Psoas muscle (tissue), 8 donors: Measurements from ENCODE around the gene SHF. TPM values are rescaled to one million over a fixed set of nuclear protein-coding genes. Genes with fewer than 3 reads are reported as not detected.

Source experiments
- ATAC-seq, 4 donors: fragments of 200-7000 bp; cut with Tn5 transposase; one replicate each; pipeline ENCODE4 v1.9.1; 2020; ENCODE audit warnings: moderate library complexity in 3 of 4, mild to moderate bottlenecking in 2 of 4
- DNase-seq, 2 donors: peaks; one replicate each; pipeline ENCODE4 v3.0.0-alpha.2; 2020
- H3K27ac ChIP-seq: fragments of 200-600 bp; one replicate; pipeline ENCODE4 v1.8.0; 2022
- H3K27me3 ChIP-seq, 3 donors: fragments of 200-600 bp in 1 of 3; one replicate each; pipeline versions ENCODE4 v1.6.1 to v1.8.0; 2013 to 2022; ENCODE audit warnings: low read length in 2 of 3, mild to moderate bottlenecking in 2 of 3, moderate library complexity in 1 of 3; ENCODE audit not compliant: insufficient read depth in 3 of 3
- H3K36me3 ChIP-seq, 2 donors: fragments of 200-600 bp in 1 of 2; one replicate each; pipeline versions ENCODE4 v1.6.1 to v1.8.0; 2013 to 2022; ENCODE audit warnings: low read depth in 1 of 2, mild to moderate bottlenecking in 1 of 2, moderate library complexity in 1 of 2; ENCODE audit not compliant: insufficient read depth in 1 of 2
- H3K4me1 ChIP-seq: fragments of 200-600 bp; one replicate; pipeline ENCODE4 v1.8.0; 2022
- H3K4me3 ChIP-seq: fragments of 200-600 bp; one replicate; pipeline ENCODE4 v1.8.0; 2022; ENCODE audit warnings: mild to moderate bottlenecking
- H3K9me3 ChIP-seq: fragments of 200-600 bp; one replicate; pipeline ENCODE4 v1.8.0; 2022
- CTCF ChIP-seq: fragments of 200-600 bp; IDR thresholded peaks from one replicate; pipeline ENCODE4 v1.8.0; 2022; ENCODE audit warnings: antibody characterized with exemption
- WGBS, 3 donors: extraction: QIAGEN DNeasy Blood & Tissue Kit; methylation state at CpG; one replicate each; pipeline versions ENCODE4 v1.1.6 to v1.1.7; 2013; 5-methylcytosine and 5-hydroxymethylcytosine counted together
- intact Hi-C, 2 donors: fragments of 100-400 bp; cut with DNase I; formaldehyde crosslinking; loops; one replicate each; pipeline versions ENCODE4 v1.11.0 to v1.14.2; 2022
- polyA plus RNA-seq, 3 donors: library from polyadenylated mRNA; stranded (reverse); fragments of 200-250 nt; gene quantifications; one replicate each; pipeline ENCODE4 v1.2.3, GENCODE V29; 2013
- total RNA-seq, 4 donors: library from RNA; stranded (reverse); fragmentation: NEBNext Ultra II Directional in 2 of 4; extraction: Animal tissue kit (Norgen Biotek cat#: 25700) in 2 of 4; gene quantifications; one replicate each; pipeline versions ENCODE4 v1.2.1 to v1.2.4, GENCODE V29; 2021 to 2023
- donor health status: healthy with polysubstance abuse.
- donor health status: DM: no; HTN: no; CAD: no; lungs with moderate emphysema.
- donor health status: Bipolar disorder and iron deficiency.
- donor health status: healthy.
- donor health status: DM: yes; HTN: yes; CAD: no.
- donor health status: DM: no; HTN: no; CAD: no.
- donor health status: DM: no; HTN: no; CAD: no.
- donor health status: DM: yes; HTN: yes; CAD: no.

SHF gene
- total and polyA plus RNA-seq, 7 donors = 0.73 to 4.0 (median 1.7) TPM

GRCh38 chr15:45126535-45127158 lies 61.1 kb downstream of the SHF start:
- intact Hi-C loops = no loop called here
- DNase-seq (no peak), ATAC-seq (peak in 1 of 4 donors; percentile 59)
- Histone ChIP-seq H3K27me3 (peaks cover 0 to 46% (median 15%) of the 10 kb centered on the region in 3 donors), H3K4me3 (no peak overlapping the region), H3K27ac (no peak overlapping the region), H3K36me3 (no peaks in the 10 kb centered on the region), H3K9me3 (no peaks in the 10 kb centered on the region), H3K4me1 (no peaks in the 10 kb centered on the region)
- WGBS, 3 donors = 58 to 67% (median 60%) methylated on average over 2 of the region's 2 CpGs
- TF ChIP-seq CTCF = peak; percentile 55

- no peak overlapping the region for H3K27ac ChIP-seq
- intact Hi-C loops = no loop called here
- TF ChIP-seq CTCF = no peak
- H3K9me3 ChIP-seq = no peaks in the 10 kb centered on the region
- H3K4me1 ChIP-seq = no peaks in the 10 kb centered on the region
- DNase-seq (no peak), ATAC-seq (no peak)
- H3K27me3 ChIP-seq = peaks cover 0 to 38% (median 3%) of the 10 kb centered on the region in 3 donors
- H3K4me3 ChIP-seq = no peak overlapping the region
- no peaks in the 10 kb centered on the region for H3K36me3 ChIP-seq
Observed at GRCh38 chr15:45123397-45123796, 64.4 kb downstream of the SHF start.

- peaks cover 0 to 38% (median 3%) of the 10 kb centered on the region in 3 donors for H3K27me3 ChIP-seq
Observed at GRCh38 chr15:45122719-45123118, 65.0 kb downstream of the SHF start.

GRCh38 chr15:45121706-45122417 lies 65.9 kb downstream of the SHF start:
- no peak overlapping the region for H3K4me3 ChIP-seq
- H3K4me1 ChIP-seq = peaks cover 9% of the 10 kb centered on the region
- H3K27ac ChIP-seq = no peak overlapping the region
- no peak for DNase-seq
- intact Hi-C loops = no loop called here
- H3K36me3 ChIP-seq = no peaks in the 10 kb centered on the region
- 59 to 63% (median 61%) methylated on average over 9 of the region's 9 CpGs for WGBS, 3 donors
- no peak for ATAC-seq
- H3K27me3 ChIP-seq = peaks cover 0 to 41% (median 3%) of the 10 kb centered on the region in 3 donors
- H3K9me3 ChIP-seq = no peaks in the 10 kb centered on the region
- TF ChIP-seq CTCF = no peak

More at GRCh38 chr15:45122719-45123118, 65.0 kb downstream of the SHF start:
- TF ChIP-seq CTCF = no peak
- ATAC-seq = no peak
- no peak overlapping the region for H3K4me3 ChIP-seq
- H3K9me3 ChIP-seq = no peaks in the 10 kb centered on the region
- peaks cover 2% of the 10 kb centered on the region for H3K4me1 ChIP-seq
- intact Hi-C loops = no loop called here
- no peak for DNase-seq
- WGBS, 3 donors = 75 to 78% (median 76%) methylated on average over 7 of the region's 7 CpGs
- no peak overlapping the region for H3K27ac ChIP-seq
- no peaks in the 10 kb centered on the region for H3K36me3 ChIP-seq
